Measurements from ENCODE around the gene TMEM87A.
"Not testable (repeated sequence)": the region's sequence is repeated elsewhere in the genome, so short reads cannot be mapped to it uniquely, and the experiment has no call there.

The TMEM87A gene

GRCh38 chr15:42267286-42267685 is 5.9 kb downstream of the TMEM87A start:
- peaks cover 65% of the 10 kb centered on the region for H3K36me3 ChIP-seq (ENCODE audit: insufficient read depth, low read depth, low read length)
- H3K9ac ChIP-seq (ENCODE audit: low read depth, low read length): no peak overlapping the region

GRCh38 chr15:42264795-42265194 is 8.4 kb downstream of the TMEM87A start:
- Histone ChIP-seq H3K27me3 (ENCODE audit: insufficient read depth, low read length) (no peaks in the 10 kb centered on the region), H3K9me3 (ENCODE audit: insufficient read depth, low read depth, low read length) (no peaks in the 10 kb centered on the region), H3K4me1 (ENCODE audit: insufficient read depth, low read length) (no peaks in the 10 kb centered on the region), H3K36me3 (ENCODE audit: insufficient read depth, low read depth, low read length) (peaks cover 82% of the 10 kb centered on the region), H3K27ac (ENCODE audit: low read length) (no peak overlapping the region), H3K4me3 (ENCODE audit: low read length) (no peak overlapping the region), H3K9ac (ENCODE audit: low read depth, low read length) (no peak overlapping the region)

More at GRCh38 chr15:42267286-42267685, 5.9 kb downstream of the TMEM87A start:
- H3K4me1 ChIP-seq (ENCODE audit: insufficient read depth, low read length): no peaks in the 10 kb centered on the region
- H3K27ac ChIP-seq (ENCODE audit: low read length): no peak overlapping the region
- H3K9me3 ChIP-seq (ENCODE audit: insufficient read depth, low read depth, low read length): no peaks in the 10 kb centered on the region
- no peaks in the 10 kb centered on the region for H3K27me3 ChIP-seq (ENCODE audit: insufficient read depth, low read length)
- H3K4me3 ChIP-seq (ENCODE audit: low read length): no peak overlapping the region

GRCh38 chr15:42253300-42253699 is 19.9 kb downstream of the TMEM87A start:
- H3K36me3 ChIP-seq (ENCODE audit: insufficient read depth, low read depth, low read length): peaks cover 66% of the 10 kb centered on the region
- H3K9me3 ChIP-seq (ENCODE audit: insufficient read depth, low read depth, low read length): peaks cover 41% of the 10 kb centered on the region

GRCh38 chr15:42240823-42241222 is 32.4 kb downstream of the TMEM87A start:
- H3K4me3 ChIP-seq (ENCODE audit: low read length): no peak overlapping the region
- H3K27me3 ChIP-seq (ENCODE audit: insufficient read depth, low read length): no peaks in the 10 kb centered on the region
- no peak overlapping the region for H3K27ac ChIP-seq (ENCODE audit: low read length)
- H3K9ac ChIP-seq (ENCODE audit: low read depth, low read length): no peak overlapping the region
- H3K9me3 ChIP-seq (ENCODE audit: insufficient read depth, low read depth, low read length): no peaks in the 10 kb centered on the region
- H3K36me3 ChIP-seq (ENCODE audit: insufficient read depth, low read depth, low read length): peaks cover 62% of the 10 kb centered on the region
- no peaks in the 10 kb centered on the region for H3K4me1 ChIP-seq (ENCODE audit: insufficient read depth, low read length)

More at GRCh38 chr15:42253300-42253699, 19.9 kb downstream of the TMEM87A start:
- no peaks in the 10 kb centered on the region for H3K4me1 ChIP-seq (ENCODE audit: insufficient read depth, low read length)
- no peak overlapping the region for H3K9ac ChIP-seq (ENCODE audit: low read depth, low read length)
- no peak overlapping the region for H3K27ac ChIP-seq (ENCODE audit: low read length)
- H3K27me3 ChIP-seq (ENCODE audit: insufficient read depth, low read length): no peaks in the 10 kb centered on the region
- no peak overlapping the region; the same call in 1 of the 2 replicates for H3K4me3 ChIP-seq (ENCODE audit: low read length)

GRCh38 chr15:42239528-42240182 is 33.6 kb downstream of the TMEM87A start:
- Histone ChIP-seq H3K9ac (ENCODE audit: low read depth, low read length) (no peak overlapping the region), H3K9me3 (ENCODE audit: insufficient read depth, low read depth, low read length) (no peaks in the 10 kb centered on the region), H3K36me3 (ENCODE audit: insufficient read depth, low read depth, low read length) (peaks cover 70% of the 10 kb centered on the region), H3K4me3 (ENCODE audit: low read length) (no peak overlapping the region), H3K27ac (ENCODE audit: low read length) (no peak overlapping the region), H3K27me3 (ENCODE audit: insufficient read depth, low read length) (no peaks in the 10 kb centered on the region), H3K4me1 (ENCODE audit: insufficient read depth, low read length) (no peaks in the 10 kb centered on the region)

- Histone ChIP-seq H3K4me1 (ENCODE audit: insufficient read depth, low read length) (no peaks in the 10 kb centered on the region), H3K36me3 (ENCODE audit: insufficient read depth, low read depth, low read length) (peaks cover 87% of the 10 kb centered on the region), H3K4me3 (ENCODE audit: low read length) (no peak overlapping the region), H3K9me3 (ENCODE audit: insufficient read depth, low read depth, low read length) (no peaks in the 10 kb centered on the region), H3K27me3 (ENCODE audit: insufficient read depth, low read length) (no peaks in the 10 kb centered on the region), H3K9ac (ENCODE audit: low read depth, low read length) (no peak overlapping the region), H3K27ac (ENCODE audit: low read length) (no peak overlapping the region)
Measured at GRCh38 chr15:42233107-42233506, 40.1 kb downstream of the TMEM87A start.

- Histone ChIP-seq H3K9me3 (ENCODE audit: insufficient read depth, low read depth, low read length) (no peaks in the 10 kb centered on the region), H3K4me1 (ENCODE audit: insufficient read depth, low read length) (no peaks in the 10 kb centered on the region), H3K27me3 (ENCODE audit: insufficient read depth, low read length) (no peaks in the 10 kb centered on the region), H3K27ac (ENCODE audit: low read length) (no peak overlapping the region), H3K4me3 (ENCODE audit: low read length) (no peak overlapping the region), H3K36me3 (ENCODE audit: insufficient read depth, low read depth, low read length) (peaks cover 87% of the 10 kb centered on the region), H3K9ac (ENCODE audit: low read depth, low read length) (no peak overlapping the region)
Measured at GRCh38 chr15:42232606-42233005, 40.6 kb downstream of the TMEM87A start.

- Histone ChIP-seq H3K27ac (ENCODE audit: low read length) (no peak overlapping the region), H3K9me3 (ENCODE audit: insufficient read depth, low read depth, low read length) (no peaks in the 10 kb centered on the region), H3K4me3 (ENCODE audit: low read length) (no peak overlapping the region), H3K27me3 (ENCODE audit: insufficient read depth, low read length) (no peaks in the 10 kb centered on the region), H3K9ac (ENCODE audit: low read depth, low read length) (no peak overlapping the region), H3K36me3 (ENCODE audit: insufficient read depth, low read depth, low read length) (peaks cover 87% of the 10 kb centered on the region), H3K4me1 (ENCODE audit: insufficient read depth, low read length) (no peaks in the 10 kb centered on the region)
Measured at GRCh38 chr15:42231088-42231487, 42.1 kb downstream of the TMEM87A start.

- not testable (repeated sequence) for H3K9me3 ChIP-seq (ENCODE audit: insufficient read depth, low read depth, low read length); H3K27ac ChIP-seq (ENCODE audit: low read length); H3K9ac ChIP-seq (ENCODE audit: low read depth, low read length); H3K4me3 ChIP-seq (ENCODE audit: low read length); H3K27me3 ChIP-seq (ENCODE audit: insufficient read depth, low read length); H3K4me1 ChIP-seq (ENCODE audit: insufficient read depth, low read length)
- peaks cover 91% of the 10 kb centered on the region for H3K36me3 ChIP-seq (ENCODE audit: insufficient read depth, low read depth, low read length)
Measured at GRCh38 chr15:42228981-42229380, 44.3 kb downstream of the TMEM87A start.

GRCh38 chr15:42228036-42228435 is 45.2 kb downstream of the TMEM87A start:
- no peak overlapping the region for H3K9ac ChIP-seq (ENCODE audit: low read depth, low read length)
- no peaks in the 10 kb centered on the region for H3K4me1 ChIP-seq (ENCODE audit: insufficient read depth, low read length)
- H3K4me3 ChIP-seq (ENCODE audit: low read length): no peak overlapping the region
- H3K27me3 ChIP-seq (ENCODE audit: insufficient read depth, low read length): no peaks in the 10 kb centered on the region
- H3K36me3 ChIP-seq (ENCODE audit: insufficient read depth, low read depth, low read length): peaks cover 91% of the 10 kb centered on the region
- H3K27ac ChIP-seq (ENCODE audit: low read length): no peak overlapping the region
- no peaks in the 10 kb centered on the region for H3K9me3 ChIP-seq (ENCODE audit: insufficient read depth, low read depth, low read length)

GRCh38 chr15:42226648-42227047 is 46.6 kb downstream of the TMEM87A start:
- Histone ChIP-seq H3K36me3 (ENCODE audit: insufficient read depth, low read depth, low read length) (peaks cover 84% of the 10 kb centered on the region), H3K9ac (ENCODE audit: low read depth, low read length) (no peak overlapping the region), H3K4me3 (ENCODE audit: low read length) (no peak overlapping the region), H3K9me3 (ENCODE audit: insufficient read depth, low read depth, low read length) (no peaks in the 10 kb centered on the region), H3K27ac (ENCODE audit: low read length) (no peak overlapping the region), H3K4me1 (ENCODE audit: insufficient read depth, low read length) (no peaks in the 10 kb centered on the region), H3K27me3 (ENCODE audit: insufficient read depth, low read length) (no peaks in the 10 kb centered on the region)

GRCh38 chr15:42220216-42220615 is 53.0 kb downstream of the TMEM87A start:
- Histone ChIP-seq H3K4me1 (ENCODE audit: insufficient read depth, low read length) (no peaks in the 10 kb centered on the region), H3K27me3 (ENCODE audit: insufficient read depth, low read length) (no peaks in the 10 kb centered on the region), H3K36me3 (ENCODE audit: insufficient read depth, low read depth, low read length) (peaks cover 78% of the 10 kb centered on the region), H3K4me3 (ENCODE audit: low read length) (no peak overlapping the region), H3K9ac (ENCODE audit: low read depth, low read length) (no peak overlapping the region), H3K27ac (ENCODE audit: low read length) (no peak overlapping the region), H3K9me3 (ENCODE audit: insufficient read depth, low read depth, low read length) (no peaks in the 10 kb centered on the region)
